Amniotic stem cell (primary cell): Measurements from ENCODE around the gene NUP88.

ENCODE experiments used
- DNase-seq: peaks from one replicate; lab custom pipeline; 2025; lab: John Stamatoyannopoulos, UW

The NUP88 gene

DNA sequence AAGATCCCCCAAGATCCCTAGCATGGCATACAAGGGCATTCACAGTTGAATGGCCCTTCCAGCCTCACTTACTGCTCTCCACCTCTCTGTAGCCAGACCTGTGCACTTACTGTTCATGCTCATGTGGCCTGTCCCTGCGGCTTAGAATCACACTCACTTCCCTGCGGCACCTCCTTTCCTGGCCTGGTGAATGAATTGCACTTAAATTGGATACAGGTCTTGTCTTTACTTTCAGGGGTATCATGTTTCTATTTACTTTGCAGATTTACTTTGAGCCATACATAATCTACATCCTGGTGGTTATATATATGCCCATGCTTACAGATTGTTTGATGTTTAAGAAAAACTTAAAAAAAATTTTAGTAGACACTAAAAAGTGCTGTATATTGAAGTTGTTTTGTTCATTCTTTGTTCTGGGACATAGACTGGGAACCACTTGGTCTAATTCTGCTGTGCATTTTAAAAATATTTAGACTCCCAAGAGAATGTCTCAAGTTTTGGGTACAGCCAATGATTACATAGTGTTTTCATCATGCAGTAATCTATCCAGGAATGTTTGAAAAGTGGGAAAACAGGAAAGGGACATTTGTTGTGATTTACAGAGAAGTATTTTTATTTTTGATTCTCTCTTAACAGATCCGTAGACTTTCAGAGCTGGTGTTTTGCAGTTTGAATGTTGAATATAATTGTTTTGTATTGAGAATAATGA lies 63.9 kb downstream of the NUP88 start:
- no peak for DNase-seq

GRCh38 chr17:5354886-5355415 lies 64.5 kb downstream of the NUP88 start:
- no peak for DNase-seq

DNA sequence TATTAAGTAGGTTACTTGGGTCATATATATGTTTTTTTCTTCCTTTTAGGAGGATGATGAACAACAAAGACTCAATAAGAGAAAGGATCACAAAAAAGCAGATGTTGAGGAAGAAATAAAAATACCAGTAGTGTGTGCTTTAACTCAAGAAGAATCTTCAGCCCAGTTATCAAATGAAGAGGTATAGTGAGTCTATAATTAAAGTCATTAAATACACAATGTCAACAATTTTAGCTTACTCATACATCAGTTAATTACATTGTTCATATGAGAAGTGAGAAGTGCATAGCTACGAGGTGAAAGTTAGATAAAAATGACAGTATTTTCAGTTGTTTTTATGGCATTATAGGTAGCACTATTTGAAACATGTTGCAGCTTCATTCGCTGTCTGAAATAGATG lies 65.2 kb downstream of the NUP88 start:
- DNase-seq = no peak

- DNase-seq = no peak
Measured at GRCh38 chr17:5352681-5353289, 66.7 kb downstream of the NUP88 start.

- DNase-seq = no peak
Measured at GRCh38 chr17:5344914-5345313, 74.5 kb downstream of the NUP88 start.
